NB4 (cell line): Measurements from ENCODE around the gene PCNP.

Experiments
- POLR2A ChIP-seq: IDR thresholded peaks from 2 replicates; pipeline ENCODE4 v1.6.1; 2011; ENCODE audit warnings: mild to moderate bottlenecking; ENCODE audit not compliant: insufficient read length; ENCODE audit errors: extremely low read depth
- TF ChIP-seq, protein P1 (sequence below): IDR thresholded peaks from one replicate; pipeline ENCODE4 v1.5.1; 2012; ENCODE audit warnings: low read depth, low read length

DNA sequence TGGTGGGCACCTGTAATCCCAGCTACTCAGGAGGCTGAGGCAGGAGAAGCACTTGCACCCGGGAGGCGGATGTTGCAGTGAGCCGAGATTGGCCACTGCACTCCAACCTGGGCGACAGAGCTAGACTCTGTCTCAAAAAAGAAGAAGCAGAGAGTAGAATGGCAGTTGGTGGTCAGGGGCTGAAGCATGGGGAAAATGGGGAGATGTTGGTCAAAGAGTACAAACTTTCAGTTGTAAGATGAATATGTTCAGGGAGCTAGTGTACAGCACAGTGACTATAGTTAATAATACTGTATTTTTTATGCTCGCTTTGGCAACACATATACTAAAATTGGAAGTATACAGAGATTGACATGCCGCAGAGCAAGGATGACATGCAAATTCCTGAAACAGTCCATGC lies 41.5 kb downstream of the PCNP start:
- no peak for TF ChIP-seq POLR2A
- TF ChIP-seq, protein P1, sequence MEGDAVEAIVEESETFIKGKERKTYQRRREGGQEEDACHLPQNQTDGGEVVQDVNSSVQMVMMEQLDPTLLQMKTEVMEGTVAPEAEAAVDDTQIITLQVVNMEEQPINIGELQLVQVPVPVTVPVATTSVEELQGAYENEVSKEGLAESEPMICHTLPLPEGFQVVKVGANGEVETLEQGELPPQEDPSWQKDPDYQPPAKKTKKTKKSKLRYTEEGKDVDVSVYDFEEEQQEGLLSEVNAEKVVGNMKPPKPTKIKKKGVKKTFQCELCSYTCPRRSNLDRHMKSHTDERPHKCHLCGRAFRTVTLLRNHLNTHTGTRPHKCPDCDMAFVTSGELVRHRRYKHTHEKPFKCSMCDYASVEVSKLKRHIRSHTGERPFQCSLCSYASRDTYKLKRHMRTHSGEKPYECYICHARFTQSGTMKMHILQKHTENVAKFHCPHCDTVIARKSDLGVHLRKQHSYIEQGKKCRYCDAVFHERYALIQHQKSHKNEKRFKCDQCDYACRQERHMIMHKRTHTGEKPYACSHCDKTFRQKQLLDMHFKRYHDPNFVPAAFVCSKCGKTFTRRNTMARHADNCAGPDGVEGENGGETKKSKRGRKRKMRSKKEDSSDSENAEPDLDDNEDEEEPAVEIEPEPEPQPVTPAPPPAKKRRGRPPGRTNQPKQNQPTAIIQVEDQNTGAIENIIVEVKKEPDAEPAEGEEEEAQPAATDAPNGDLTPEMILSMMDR: no peak
